ENCODE results near the gene RGP1.

DNA sequence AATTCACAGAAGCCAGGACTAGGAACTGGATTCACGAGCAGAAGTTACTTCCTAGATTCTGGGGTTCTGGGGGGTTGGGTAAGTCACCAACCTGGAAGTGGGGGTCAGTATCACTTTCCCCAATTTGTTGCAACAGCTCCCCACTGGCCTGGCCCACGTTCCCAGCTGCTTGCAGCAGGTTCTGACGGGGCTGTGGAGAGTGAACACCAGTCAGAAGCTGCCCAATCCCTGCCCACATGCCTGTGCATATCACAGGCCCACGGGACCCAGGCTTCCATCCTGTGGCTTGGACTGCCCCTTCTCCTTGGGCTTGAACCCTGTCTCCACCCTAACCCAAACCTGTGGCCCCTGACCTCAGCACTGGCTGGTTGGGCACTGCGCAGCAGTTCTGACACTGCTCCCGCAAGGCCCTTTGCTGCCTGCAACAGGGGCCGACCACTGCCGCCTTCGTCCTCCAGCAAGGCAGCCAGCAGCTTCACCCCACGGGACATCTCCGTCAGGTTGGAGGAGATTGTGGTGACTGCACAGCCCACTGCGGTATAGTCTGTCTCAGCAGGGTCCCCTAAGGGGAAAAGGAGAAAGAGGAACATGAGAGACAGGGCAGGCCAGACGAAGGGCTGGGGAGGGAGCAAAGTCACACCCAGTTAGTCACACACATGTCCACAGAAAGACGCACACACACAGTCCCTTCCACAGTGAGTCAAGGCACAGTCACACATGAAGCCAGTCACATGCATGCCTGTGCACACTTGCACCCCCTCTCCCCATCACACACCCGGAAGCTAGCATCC, 30.2 kb upstream of the RGP1 start:
- TF ChIP-seq, protein P1, sequence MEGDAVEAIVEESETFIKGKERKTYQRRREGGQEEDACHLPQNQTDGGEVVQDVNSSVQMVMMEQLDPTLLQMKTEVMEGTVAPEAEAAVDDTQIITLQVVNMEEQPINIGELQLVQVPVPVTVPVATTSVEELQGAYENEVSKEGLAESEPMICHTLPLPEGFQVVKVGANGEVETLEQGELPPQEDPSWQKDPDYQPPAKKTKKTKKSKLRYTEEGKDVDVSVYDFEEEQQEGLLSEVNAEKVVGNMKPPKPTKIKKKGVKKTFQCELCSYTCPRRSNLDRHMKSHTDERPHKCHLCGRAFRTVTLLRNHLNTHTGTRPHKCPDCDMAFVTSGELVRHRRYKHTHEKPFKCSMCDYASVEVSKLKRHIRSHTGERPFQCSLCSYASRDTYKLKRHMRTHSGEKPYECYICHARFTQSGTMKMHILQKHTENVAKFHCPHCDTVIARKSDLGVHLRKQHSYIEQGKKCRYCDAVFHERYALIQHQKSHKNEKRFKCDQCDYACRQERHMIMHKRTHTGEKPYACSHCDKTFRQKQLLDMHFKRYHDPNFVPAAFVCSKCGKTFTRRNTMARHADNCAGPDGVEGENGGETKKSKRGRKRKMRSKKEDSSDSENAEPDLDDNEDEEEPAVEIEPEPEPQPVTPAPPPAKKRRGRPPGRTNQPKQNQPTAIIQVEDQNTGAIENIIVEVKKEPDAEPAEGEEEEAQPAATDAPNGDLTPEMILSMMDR (conservative IDR thresholded peaks at IDR 0.05; ENCODE audit: low read length), result no peak
- no peak for TF ChIP-seq EZH2phosphoT487 (IDR thresholded peaks at IDR 0.05; ENCODE audit: borderline replicate concordance)
